ENCODE data around the gene NMT1.

Gene NMT1

GRCh38 chr17:45150911-45151809, 90.0 kb downstream of the NMT1 start:
- no peak for DNase-seq (ENCODE audit: low read depth, low spot score)

DNA sequence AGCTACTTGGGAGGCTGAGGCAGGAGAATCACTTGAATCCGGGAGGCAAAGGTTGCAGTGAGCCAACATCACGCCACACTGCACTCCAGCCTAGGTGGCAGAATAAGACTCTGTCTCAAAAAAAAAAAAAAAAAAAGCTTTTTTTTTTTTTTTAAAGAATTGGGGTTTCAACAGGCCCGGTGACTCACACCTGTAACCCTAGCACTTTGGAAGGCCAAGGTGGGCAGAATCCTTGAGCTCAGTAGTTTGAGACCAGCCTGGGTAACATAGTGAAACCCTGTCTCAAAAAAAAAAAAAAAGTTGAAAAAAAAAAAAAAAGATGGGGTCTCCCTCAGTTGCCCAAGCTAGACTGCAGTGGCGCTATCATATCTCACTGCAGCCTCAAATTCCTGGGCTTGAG, 93.9 kb downstream of the NMT1 start:
- no peak for DNase-seq (ENCODE audit: low read depth, low spot score)

DNA sequence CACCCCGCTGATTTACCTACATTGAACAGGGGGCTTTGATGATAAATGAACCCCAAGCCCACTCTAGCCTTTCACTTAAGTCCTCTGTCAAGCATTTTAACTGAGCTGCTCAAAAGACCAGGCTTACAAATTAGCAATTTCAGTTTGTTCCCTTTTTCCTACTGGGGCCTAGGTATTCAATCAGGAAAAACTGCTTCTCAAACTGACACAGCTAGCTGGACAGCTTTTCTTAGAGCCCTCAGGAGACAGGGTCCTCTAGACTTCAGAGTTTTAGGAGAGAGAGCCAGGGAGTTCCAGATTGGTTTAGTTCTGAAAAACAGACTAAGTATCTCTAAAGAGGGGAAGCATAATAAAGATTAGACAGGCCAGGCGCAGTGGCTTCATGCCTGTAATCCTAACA, 94.4 kb downstream of the NMT1 start:
- no peak for DNase-seq (ENCODE audit: low read depth, low spot score)

GRCh38 chr17:45156242-45156641, 95.1 kb downstream of the NMT1 start:
- DNase-seq (ENCODE audit: low read depth, low spot score): no peak
